HCT116 (cell line): ENCODE measurements around the gene HTR3E.

Experiments
- EZH2 ChIP-seq: fragments of 200-600 bp; sonication (generic); IDR thresholded peaks from 2 replicates; pipeline ENCODE4 v1.6.1; 2017; ENCODE audit warnings: antibody characterized with exemption, mixed run types
- EZH2phosphoT487 ChIP-seq: fragments of 200-600 bp; IDR thresholded peaks from 2 replicates; pipeline ENCODE4 v1.6.1; 2018; ENCODE audit warnings: antibody characterized with exemption, borderline replicate concordance
- POLR2A ChIP-seq: IDR thresholded peaks from 2 replicates; pipeline ENCODE4 v1.7.0; 2011; ENCODE audit warnings: borderline replicate concordance; ENCODE audit not compliant: insufficient read depth, insufficient read length; ENCODE audit errors: extremely low read depth
- RAD21 ChIP-seq: IDR thresholded peaks from 2 replicates; pipeline ENCODE4 v1.6.1; 2012; ENCODE audit warnings: low read depth, mild to moderate bottlenecking
- YY1 ChIP-seq: IDR thresholded peaks from 2 replicates; pipeline ENCODE4 v1.6.1; 2011; ENCODE audit warnings: low read length, low read depth, moderate library complexity, mild to moderate bottlenecking; ENCODE audit not compliant: insufficient replicate concordance; ENCODE audit errors: extremely low read depth
- TF ChIP-seq, protein P1 (sequence below), 3 experiments: fragments of 200-600 bp in 1 of 3; sonication (generic) in 1 of 3; IDR thresholded peaks in 2 of 3; conservative IDR thresholded peaks in 1 of 3; 2 replicates each; pipeline ENCODE4 v1.5.1; 2012 to 2017; ENCODE audit warnings: low read depth in 2 of 3, low read length in 2 of 3, antibody characterized with exemption in 1 of 3, borderline replicate concordance in 1 of 3, control low read depth in 1 of 3, mild to moderate bottlenecking in 1 of 3, mixed read lengths in 1 of 3, mixed run types in 1 of 3, moderate library complexity in 1 of 3; ENCODE audit not compliant: insufficient read depth in 1 of 3

DNA sequence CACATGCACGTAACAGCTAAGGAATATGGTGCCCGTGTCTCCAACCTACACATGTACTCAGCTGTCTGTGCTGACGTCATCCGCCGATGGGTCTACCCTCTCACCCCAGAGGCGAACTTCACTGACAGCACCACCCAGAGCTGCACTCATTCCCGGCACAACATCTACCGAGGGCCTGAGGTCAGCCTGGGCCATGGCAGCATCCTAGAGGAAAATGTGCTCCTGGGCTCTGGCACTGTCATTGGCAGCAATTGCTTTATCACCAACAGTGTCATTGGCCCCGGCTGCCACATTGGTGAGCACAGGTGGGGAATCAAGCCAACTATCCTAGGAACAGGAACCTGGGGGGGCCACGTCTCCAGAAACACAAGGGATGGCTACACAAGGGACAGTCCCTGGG lies 43.6 kb downstream of the HTR3E start:
- TF ChIP-seq YY1 (no peak), EZH2 (no peak), RAD21 (no peak), POLR2A (no peak), EZH2phosphoT487 (no peak)
- TF ChIP-seq, protein P1, sequence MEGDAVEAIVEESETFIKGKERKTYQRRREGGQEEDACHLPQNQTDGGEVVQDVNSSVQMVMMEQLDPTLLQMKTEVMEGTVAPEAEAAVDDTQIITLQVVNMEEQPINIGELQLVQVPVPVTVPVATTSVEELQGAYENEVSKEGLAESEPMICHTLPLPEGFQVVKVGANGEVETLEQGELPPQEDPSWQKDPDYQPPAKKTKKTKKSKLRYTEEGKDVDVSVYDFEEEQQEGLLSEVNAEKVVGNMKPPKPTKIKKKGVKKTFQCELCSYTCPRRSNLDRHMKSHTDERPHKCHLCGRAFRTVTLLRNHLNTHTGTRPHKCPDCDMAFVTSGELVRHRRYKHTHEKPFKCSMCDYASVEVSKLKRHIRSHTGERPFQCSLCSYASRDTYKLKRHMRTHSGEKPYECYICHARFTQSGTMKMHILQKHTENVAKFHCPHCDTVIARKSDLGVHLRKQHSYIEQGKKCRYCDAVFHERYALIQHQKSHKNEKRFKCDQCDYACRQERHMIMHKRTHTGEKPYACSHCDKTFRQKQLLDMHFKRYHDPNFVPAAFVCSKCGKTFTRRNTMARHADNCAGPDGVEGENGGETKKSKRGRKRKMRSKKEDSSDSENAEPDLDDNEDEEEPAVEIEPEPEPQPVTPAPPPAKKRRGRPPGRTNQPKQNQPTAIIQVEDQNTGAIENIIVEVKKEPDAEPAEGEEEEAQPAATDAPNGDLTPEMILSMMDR (IDR thresholded peaks at IDR 0.05 in 2 of 3, conservative IDR thresholded peaks at IDR 0.05 in 1 of 3; ENCODE audit: borderline replicate concordance in 1 of 3, insufficient read depth in 1 of 3, low read depth in 2 of 3, low read length in 2 of 3): no peak
